Dendritic cell treated with granulocyte-macrophage colony-stimulating factor and Interleukin-4, amounts not matched to agents 40 ng/mL and 50 ng/mL, for 4 days (primary cell): ENCODE measurements around the gene WWOX.

Source experiments
- H3K27ac Mint-ChIP-seq: one replicate; pipeline ENCODE4 v1.8.0; 2022; ENCODE audit warnings: mild to moderate bottlenecking, mixed read lengths
- H3K27me3 Mint-ChIP-seq: one replicate; pipeline ENCODE4 v1.8.0; 2022; ENCODE audit warnings: mild to moderate bottlenecking, mixed read lengths
- H3K36me3 Mint-ChIP-seq: one replicate; pipeline ENCODE4 v1.8.0; 2022; ENCODE audit warnings: low read depth, mixed read lengths
- H3K4me1 Mint-ChIP-seq: one replicate; pipeline ENCODE4 v1.8.0; 2022; ENCODE audit warnings: low read depth, mixed read lengths
- H3K4me3 Mint-ChIP-seq: one replicate; pipeline ENCODE4 v1.8.0; 2022; ENCODE audit warnings: mild to moderate bottlenecking, moderate library complexity, mixed read lengths
- H3K9me3 Mint-ChIP-seq: one replicate; pipeline ENCODE4 v1.8.0; 2022; ENCODE audit warnings: mixed read lengths
- intact Hi-C: fragments of 100-400 bp; cut with micrococcal nuclease; formaldehyde crosslinking; loops from one replicate; pipeline ENCODE4 v1.15.0; 2022

Gene WWOX

GRCh38 chr16:79071424-79071823 is 972.0 kb downstream of the WWOX start:
- Mint-ChIP-seq H3K4me1 (no peaks in the 10 kb centered on the region), H3K36me3 (no peaks in the 10 kb centered on the region), H3K4me3 (no peak overlapping the region), H3K27me3 (peaks cover 22% of the 10 kb centered on the region), H3K27ac (no peak overlapping the region), H3K9me3 (no peaks in the 10 kb centered on the region)
- intact Hi-C loops, result no loop called here

GRCh38 chr16:79072517-79072916 is 973.1 kb downstream of the WWOX start:
- intact Hi-C loops, result no loop called here
- peaks cover 22% of the 10 kb centered on the region for H3K27me3 Mint-ChIP-seq
- no peaks in the 10 kb centered on the region for H3K9me3 Mint-ChIP-seq
- no peak overlapping the region for H3K27ac Mint-ChIP-seq
- H3K4me1 Mint-ChIP-seq, result no peaks in the 10 kb centered on the region
- H3K36me3 Mint-ChIP-seq, result no peaks in the 10 kb centered on the region
- H3K4me3 Mint-ChIP-seq, result no peak overlapping the region

- no peaks in the 10 kb centered on the region for H3K9me3 Mint-ChIP-seq
Observed at GRCh38 chr16:79073566-79073965, 974.1 kb downstream of the WWOX start.

GRCh38 chr16:79074541-79074940 is 975.1 kb downstream of the WWOX start:
- Mint-ChIP-seq H3K27me3 (peaks cover 27% of the 10 kb centered on the region), H3K4me3 (no peak overlapping the region), H3K27ac (no peak overlapping the region), H3K4me1 (no peaks in the 10 kb centered on the region), H3K9me3 (no peaks in the 10 kb centered on the region), H3K36me3 (no peaks in the 10 kb centered on the region)
- intact Hi-C loops, result no loop called here

More at GRCh38 chr16:79073566-79073965, 974.1 kb downstream of the WWOX start:
- Mint-ChIP-seq H3K27me3 (peaks cover 28% of the 10 kb centered on the region), H3K4me1 (no peaks in the 10 kb centered on the region), H3K4me3 (no peak overlapping the region), H3K27ac (no peak overlapping the region), H3K36me3 (no peaks in the 10 kb centered on the region)
- intact Hi-C loops, result no loop called here

GRCh38 chr16:79074951-79075350 is 975.5 kb downstream of the WWOX start:
- H3K4me1 Mint-ChIP-seq, result no peaks in the 10 kb centered on the region

GRCh38 chr16:79076047-79076767 is 976.8 kb downstream of the WWOX start:
- Mint-ChIP-seq H3K27ac (no peak overlapping the region), H3K36me3 (no peaks in the 10 kb centered on the region), H3K4me1 (no peaks in the 10 kb centered on the region), H3K27me3 (peaks cover 30% of the 10 kb centered on the region), H3K4me3 (no peak overlapping the region), H3K9me3 (no peaks in the 10 kb centered on the region)
- intact Hi-C loops, result no loop called here

More at GRCh38 chr16:79074951-79075350, 975.5 kb downstream of the WWOX start:
- intact Hi-C loops, result no loop called here
- Mint-ChIP-seq H3K27ac (no peak overlapping the region), H3K27me3 (peaks cover 27% of the 10 kb centered on the region), H3K9me3 (no peaks in the 10 kb centered on the region), H3K4me3 (no peak overlapping the region), H3K36me3 (no peaks in the 10 kb centered on the region)

GRCh38 chr16:79077346-79077745 is 977.9 kb downstream of the WWOX start:
- peaks cover 24% of the 10 kb centered on the region for H3K27me3 Mint-ChIP-seq
- H3K9me3 Mint-ChIP-seq, result no peaks in the 10 kb centered on the region
- no peaks in the 10 kb centered on the region for H3K4me1 Mint-ChIP-seq
- H3K36me3 Mint-ChIP-seq, result no peaks in the 10 kb centered on the region
- H3K4me3 Mint-ChIP-seq, result no peak overlapping the region
- intact Hi-C loops, result no loop called here
- no peak overlapping the region for H3K27ac Mint-ChIP-seq

GRCh38 chr16:79079656-79080420 is 980.4 kb downstream of the WWOX start:
- H3K4me3 Mint-ChIP-seq, result no peak overlapping the region
- peaks cover 19% of the 10 kb centered on the region for H3K4me1 Mint-ChIP-seq
- H3K27me3 Mint-ChIP-seq, result peaks cover 18% of the 10 kb centered on the region
- no peaks in the 10 kb centered on the region for H3K9me3 Mint-ChIP-seq
- intact Hi-C loops, result no loop called here
- H3K36me3 Mint-ChIP-seq, result no peaks in the 10 kb centered on the region
- H3K27ac Mint-ChIP-seq, result no peak overlapping the region

GRCh38 chr16:79081297-79082066 is 982.0 kb downstream of the WWOX start:
- peaks cover 19% of the 10 kb centered on the region for H3K4me1 Mint-ChIP-seq
- peaks cover 10% of the 10 kb centered on the region for H3K27me3 Mint-ChIP-seq
- no peaks in the 10 kb centered on the region for H3K9me3 Mint-ChIP-seq
- H3K36me3 Mint-ChIP-seq, result no peaks in the 10 kb centered on the region
- no peak overlapping the region for H3K27ac Mint-ChIP-seq
- no peak overlapping the region for H3K4me3 Mint-ChIP-seq
- intact Hi-C loops, result no loop called here

GRCh38 chr16:79082970-79083369 is 983.5 kb downstream of the WWOX start:
- intact Hi-C loops, result no loop called here
- peaks cover 15% of the 10 kb centered on the region for H3K27me3 Mint-ChIP-seq
- no peak overlapping the region for H3K27ac Mint-ChIP-seq
- H3K4me1 Mint-ChIP-seq, result peaks cover 19% of the 10 kb centered on the region
- H3K36me3 Mint-ChIP-seq, result no peaks in the 10 kb centered on the region
- H3K4me3 Mint-ChIP-seq, result no peak overlapping the region
- no peaks in the 10 kb centered on the region for H3K9me3 Mint-ChIP-seq

GRCh38 chr16:79083508-79084299 is 984.2 kb downstream of the WWOX start:
- Mint-ChIP-seq H3K4me3 (no peak overlapping the region), H3K27me3 (peaks cover 15% of the 10 kb centered on the region), H3K36me3 (no peaks in the 10 kb centered on the region), H3K4me1 (peaks cover 19% of the 10 kb centered on the region), H3K27ac (no peak overlapping the region), H3K9me3 (no peaks in the 10 kb centered on the region)
- intact Hi-C loops, result no loop called here

GRCh38 chr16:79088971-79089370 is 989.5 kb downstream of the WWOX start:
- no peak overlapping the region for H3K4me3 Mint-ChIP-seq
- H3K27me3 Mint-ChIP-seq, result peaks cover 16% of the 10 kb centered on the region
- H3K36me3 Mint-ChIP-seq, result no peaks in the 10 kb centered on the region
- intact Hi-C loops, result no loop called here
- H3K27ac Mint-ChIP-seq, result no peak overlapping the region
- no peaks in the 10 kb centered on the region for H3K9me3 Mint-ChIP-seq
- peaks cover 35% of the 10 kb centered on the region for H3K4me1 Mint-ChIP-seq

- Mint-ChIP-seq H3K9me3 (no peaks in the 10 kb centered on the region), H3K4me3 (peak overlapping the region; percentile 73), H3K4me1 (peaks cover 40% of the 10 kb centered on the region), H3K36me3 (no peaks in the 10 kb centered on the region), H3K27ac (peak overlapping the region; percentile 61), H3K27me3 (peaks cover 19% of the 10 kb centered on the region)
- intact Hi-C loops, result loop anchor here (10.0 kb wide), 2 partner anchors 165 to 355 kb away; no protein-coding TSS in a partner anchor
Observed at GRCh38 chr16:79089735-79090284, 990.4 kb downstream of the WWOX start.
